GM12878 (cell line): ENCODE measurements around the gene ADCY2. TPM values are rescaled to one million over a fixed set of nuclear protein-coding genes. Genes with fewer than 3 reads are reported as not detected.

Source experiments
- ATAC-seq: fragments of 200-7000 bp; cut with Tn5 transposase; 3 replicates; pipeline ENCODE4 v1.9.1; 2020; ENCODE audit warnings: mild to moderate bottlenecking, moderate library complexity
- BruUV-seq: library from RNA; stranded (reverse); fragments of 400-500 nt; replicated peaks from 2 replicates; lab custom pipeline; 2021; lab: Mats Ljungman, UMichigan
- CTCF ChIA-PET: fragments of 300-600 bp; sonication (Branson Sonifier 250); formaldehyde crosslinking; extraction: SDS; loops from one replicate; lab custom pipeline; 2021; ENCODE audit warnings: inconsistent platforms; lab: Yijun Ruan, JAX
- POLR2A ChIA-PET: fragments of 350-600 bp; formaldehyde crosslinking; extraction: SDS; loops from one replicate; lab custom pipeline; 2021; ENCODE audit warnings: inconsistent platforms; lab: Charles Lee
- RAD21 ChIA-PET: fragments of 300-600 bp; sonication (Branson Sonifier 250); formaldehyde crosslinking; loops from one replicate; lab custom pipeline; 2023; ENCODE audit warnings: antibody characterized with exemption; ENCODE audit not compliant: unreplicated experiment; lab: Charles Lee
- SMC1A ChIA-PET: fragments of 300-600 bp; sonication (Branson Sonifier 250); formaldehyde crosslinking; loops from one replicate; lab custom pipeline; 2023; ENCODE audit not compliant: unreplicated experiment, uncharacterized antibody; lab: Charles Lee
- DNase-seq: peaks from one replicate; pipeline ENCODE4 v3.0.0-alpha.2; 2011; ENCODE audit warnings: low read depth, low spot score
- FAIRE-seq: peaks from 3 replicates; lab custom pipeline; 2011; peaks lifted over from hg19 to GRCh38; lab: Jason Lieb, UNC
- H2AFZ ChIP-seq: 2 replicates; pipeline ENCODE4 v1.6.0; 2011; ENCODE audit warnings: low read depth, low read length, control low read depth; ENCODE audit not compliant: control insufficient read depth
- H3K27ac ChIP-seq: 2 replicates; pipeline ENCODE4 v1.5.1; 2011; ENCODE audit warnings: control low read depth; ENCODE audit not compliant: control insufficient read depth, insufficient read depth
- H3K27me3 ChIP-seq, 2 experiments: replicated peaks in 1 of 2; 2 replicates each; pipeline versions ENCODE4 v1.6.0 to v1.6.1; 2011; ENCODE audit warnings: low read length in 1 of 2; ENCODE audit not compliant: control insufficient read depth in 2 of 2, insufficient read depth in 2 of 2
- H3K36me3 ChIP-seq, 2 experiments: 2 replicates each; pipeline ENCODE4 v1.5.1; 2011; ENCODE audit warnings: low read length in 1 of 2; ENCODE audit not compliant: control insufficient read depth in 2 of 2, insufficient read depth in 2 of 2
- H3K4me1 ChIP-seq: 2 replicates; pipeline ENCODE4 v1.6.1; 2011; ENCODE audit warnings: mild to moderate bottlenecking, low read length, moderate library complexity, mixed read lengths; ENCODE audit not compliant: control insufficient read depth, insufficient read depth
- H3K4me2 ChIP-seq: 2 replicates; pipeline ENCODE4 v1.6.0; 2011; ENCODE audit warnings: control low read depth; ENCODE audit not compliant: control insufficient read depth, insufficient read depth
- H3K4me3 ChIP-seq: fragments of 200-600 bp; sonication (generic); 2 replicates; pipeline ENCODE4 v1.5.1; 2016
- H3K79me2 ChIP-seq: 2 replicates; pipeline ENCODE4 v1.6.0; 2011; ENCODE audit warnings: low read length; ENCODE audit not compliant: control insufficient read depth, insufficient read depth
- H3K9ac ChIP-seq: 2 replicates; pipeline ENCODE4 v1.8.0; 2011; ENCODE audit warnings: low read length, control low read depth, mixed read lengths; ENCODE audit not compliant: control insufficient read depth, insufficient read depth
- H3K9me3 ChIP-seq: replicated peaks from 3 replicates; pipeline ENCODE4 v1.5.1; 2011; ENCODE audit warnings: mild to moderate bottlenecking, low read length; ENCODE audit not compliant: control insufficient read depth, insufficient read depth
- H4K20me1 ChIP-seq: 2 replicates; pipeline ENCODE4 v1.6.0; 2011; ENCODE audit not compliant: control insufficient read depth, insufficient read depth
- BHLHE40 ChIP-seq, 2 experiments: fragments of 450-650 bp in 1 of 2; IDR thresholded peaks; 2 replicates each; pipeline ENCODE4 v1.6.1; 2011 to 2017; ENCODE audit warnings: low read depth in 2 of 2, borderline replicate concordance in 1 of 2, improper control_type of control experiment in 1 of 2, low read length in 1 of 2, mild to moderate bottlenecking in 1 of 2
- BRCA1 ChIP-seq: IDR thresholded peaks from 2 replicates; pipeline ENCODE4 v1.6.1; 2011; ENCODE audit warnings: low read depth, low read length, improper control_type of control experiment
- KDM1A ChIP-seq: fragments of 200-600 bp; sonication (generic); IDR thresholded peaks from 2 replicates; pipeline ENCODE4 v1.6.1; 2016; ENCODE audit warnings: borderline replicate concordance
- MTA2 ChIP-seq: fragments of 450-650 bp; IDR thresholded peaks from 2 replicates; pipeline ENCODE4 v1.6.1; 2016; ENCODE audit warnings: low read depth, mild to moderate bottlenecking, moderate library complexity
- MXI1 ChIP-seq: fragments of 150-350 bp; IDR thresholded peaks from 2 replicates; pipeline ENCODE4 v1.6.1; 2011; ENCODE audit warnings: low read depth, mild to moderate bottlenecking, inconsistent platforms, low read length, improper control_type of control experiment
- NBN ChIP-seq: fragments of 450-650 bp; IDR thresholded peaks from 2 replicates; pipeline ENCODE4 v1.6.1; 2016
- RUNX3 ChIP-seq: IDR thresholded peaks from 2 replicates; pipeline ENCODE4 v1.6.1; 2012; ENCODE audit warnings: low read length, inconsistent platforms
- SIX5 ChIP-seq: IDR thresholded peaks from 2 replicates; pipeline ENCODE4 v1.6.1; 2011; ENCODE audit warnings: mild to moderate bottlenecking, low read depth, low read length, moderate library complexity; ENCODE audit not compliant: severe bottlenecking
- SUZ12 ChIP-seq: fragments of 200-600 bp; sonication (generic); IDR thresholded peaks from one replicate; pipeline ENCODE4 v1.6.1; 2018; ENCODE audit warnings: antibody characterized with exemption, mild to moderate bottlenecking; ENCODE audit not compliant: unreplicated experiment
- YBX1 ChIP-seq: fragments of 450-650 bp; IDR thresholded peaks from 2 replicates; pipeline ENCODE4 v1.6.1; 2016; ENCODE audit warnings: antibody characterized with exemption
- YY1 ChIP-seq: IDR thresholded peaks from 2 replicates; pipeline ENCODE4 v1.6.1; 2011; ENCODE audit warnings: low read depth, mild to moderate bottlenecking, low read length
- ZBTB33 ChIP-seq: fragments of 450-650 bp; IDR thresholded peaks from 2 replicates; pipeline ENCODE4 v1.6.1; 2017; ENCODE audit warnings: mild to moderate bottlenecking
- whole genome bisulfite sequencing: methylation state at CpG from one replicate; pipeline ENCODE4 v1.1.6; 2016; ENCODE audit warnings: low lambda C conversion rate; ENCODE audit not compliant: insufficient replicate concordance, insufficient coverage; ENCODE audit errors: missing lambda C conversion rate; 5-methylcytosine and 5-hydroxymethylcytosine counted together
- in situ Hi-C: fragments of 300-500 bp; cut with MboI; formaldehyde crosslinking; loops from 9 replicates; pipeline ENCODE4 v1.14.3; 2018; ENCODE audit warnings: mixed read lengths
- intact Hi-C: fragments of 100-400 bp; cut with micrococcal nuclease; formaldehyde crosslinking; loops from one replicate; pipeline ENCODE4 v1.14.2; 2022; ENCODE audit not compliant: unreplicated experiment
- polyA plus RNA-seq, 11 experiments: library from polyadenylated mRNA; depleted of rRNA in 4 of 11; unstranded in 6 of 11; stranded (reverse) in 5 of 11; fragments of >200 nt; fragmentation: Nextera tagmentation in 4 of 11; fragmentation: Illumina TruSeq in 1 of 11; extraction: Ambion mirVana in 4 of 11; extraction: Trizol in 1 of 11; gene quantifications; 1 replicate in 1 of 11; 2 replicates in 10 of 11; pipeline versions ENCODE4 v1.2.1 to v1.2.3, GENCODE V29; 2011 to 2016; ENCODE audit warnings: inconsistent platforms in 2 of 11, missing spikeins in 2 of 11, low read depth in 1 of 11
- total RNA-seq, 4 experiments: library from RNA; depleted of rRNA in 3 of 4; stranded (reverse); fragments of >200 nt in 3 of 4; fragmentation: Illumina TruSeq in 1 of 4; extraction: Trizol in 1 of 4; gene quantifications; 2 replicates each; pipeline versions ENCODE4 v1.2.1 to v1.2.3, GENCODE V29; 2013 to 2021
- TF ChIP-seq, protein P1 (sequence below): IDR thresholded peaks from 2 replicates; pipeline ENCODE4 v1.6.1; 2011; ENCODE audit warnings: low read depth, low read length, improper control_type of control experiment, borderline replicate concordance

Gene ADCY2
- total and polyA plus RNA-seq, 10 of the 15 experiments (the other 5 are each of a cell fraction or from before 2014, with no cell fraction given), result 0.07 to 0.26 TPM; not detected in 8

- no peak for TF ChIP-seq ZBTB33
These were observed 39.0 kb downstream of the ADCY2 start (continued) for GRCh38 chr5:7434914-7435313.

GRCh38 chr5:7435503-7435902, 39.6 kb downstream of the ADCY2 start:
- intact Hi-C loops, result no loop called here
- no peaks in the 10 kb centered on the region for H4K20me1 ChIP-seq
- DNase-seq, result no peak
- CTCF ChIA-PET, result interaction anchor here (1.0 kb wide), 1 partner anchor 648 kb away, joined by 3 read pairs; no protein-coding TSS in a partner anchor
- RAD21 ChIA-PET, result no interaction called here
- ATAC-seq, result no peak
- no peak overlapping the region for H3K9ac ChIP-seq
- BruUV-seq, result no TSS peak
- H3K9me3 ChIP-seq, result no peaks in the 10 kb centered on the region
- no peak for FAIRE-seq
- TF ChIP-seq SIX5, result no peak
- no peak for TF ChIP-seq BHLHE40 (IDR thresholded peaks at IDR 0.05; ENCODE audit: borderline replicate concordance in 1 of 2, low read depth in 2 of 2, low read length in 1 of 2)
- TF ChIP-seq, protein P1, sequence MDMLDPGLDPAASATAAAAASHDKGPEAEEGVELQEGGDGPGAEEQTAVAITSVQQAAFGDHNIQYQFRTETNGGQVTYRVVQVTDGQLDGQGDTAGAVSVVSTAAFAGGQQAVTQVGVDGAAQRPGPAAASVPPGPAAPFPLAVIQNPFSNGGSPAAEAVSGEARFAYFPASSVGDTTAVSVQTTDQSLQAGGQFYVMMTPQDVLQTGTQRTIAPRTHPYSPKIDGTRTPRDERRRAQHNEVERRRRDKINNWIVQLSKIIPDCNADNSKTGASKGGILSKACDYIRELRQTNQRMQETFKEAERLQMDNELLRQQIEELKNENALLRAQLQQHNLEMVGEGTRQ, result no peak
- TF ChIP-seq MTA2, result no peak
- TF ChIP-seq SUZ12, result no peak
- no peak for TF ChIP-seq BRCA1
- no peak for TF ChIP-seq YBX1
- TF ChIP-seq MXI1, result no peak
- TF ChIP-seq KDM1A, result no peak
- TF ChIP-seq RUNX3, result no peak
- no peak for TF ChIP-seq NBN
- TF ChIP-seq YY1, result no peak
- no peaks in the 10 kb centered on the region for H3K27me3 ChIP-seq
- in situ Hi-C loops, result no loop called here
- 5% methylated on average over 3 of the region's 3 CpGs for WGBS
- no peak overlapping the region for H3K4me3 ChIP-seq
- no peak overlapping the region for H2AFZ ChIP-seq
- H3K36me3 ChIP-seq, result no peaks in the 10 kb centered on the region
- H3K4me1 ChIP-seq, result no peaks in the 10 kb centered on the region
- no peak overlapping the region for H3K4me2 ChIP-seq
- POLR2A ChIA-PET, result no interaction called here
- no peaks in the 10 kb centered on the region for H3K79me2 ChIP-seq
- no peak overlapping the region for H3K27ac ChIP-seq
- SMC1A ChIA-PET, result no interaction called here
